Measurements from ENCODE around the gene CABLES2.

CABLES2 gene

DNA sequence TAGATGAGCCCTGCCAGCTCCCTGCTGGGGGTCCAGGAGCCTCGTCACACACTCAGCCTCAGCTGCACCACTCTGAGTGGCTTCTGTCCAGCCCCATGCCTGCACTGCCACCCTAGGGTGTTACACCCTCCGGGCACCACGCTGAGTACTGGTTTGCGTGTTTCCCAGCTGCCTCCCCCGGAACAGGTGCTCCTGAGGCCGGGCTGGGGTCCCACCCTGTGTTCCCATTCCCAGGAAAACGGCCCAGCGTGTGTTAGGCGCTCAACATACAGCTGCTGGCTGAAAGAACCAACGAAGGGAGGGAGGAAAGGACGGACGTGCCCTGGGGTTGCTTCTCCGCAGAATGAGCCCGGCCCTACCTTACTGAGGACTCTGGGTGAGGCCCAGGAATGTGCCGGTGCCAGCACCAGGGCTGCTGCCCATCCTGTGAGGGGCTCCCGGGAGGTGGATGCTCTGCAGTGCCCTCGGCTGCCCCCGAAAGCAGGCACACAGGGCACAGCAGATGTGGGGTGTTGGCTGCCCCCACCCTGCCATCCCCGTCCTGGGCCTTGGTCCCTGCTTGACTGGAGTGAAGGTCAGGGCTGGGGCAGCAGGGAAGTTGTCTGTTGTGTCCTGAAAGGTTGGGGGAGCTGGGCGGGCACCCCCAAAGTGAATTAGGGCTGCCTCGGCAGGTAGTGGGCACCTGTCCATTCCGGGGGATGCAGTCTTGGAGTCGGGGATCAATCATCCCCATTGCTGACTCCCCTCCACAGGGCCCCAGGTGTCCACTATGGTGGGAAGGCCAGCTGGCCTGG is 56.3 kb downstream of the CABLES2 start:
- no peak for DNase-seq
- ATAC-seq = no peak

DNA sequence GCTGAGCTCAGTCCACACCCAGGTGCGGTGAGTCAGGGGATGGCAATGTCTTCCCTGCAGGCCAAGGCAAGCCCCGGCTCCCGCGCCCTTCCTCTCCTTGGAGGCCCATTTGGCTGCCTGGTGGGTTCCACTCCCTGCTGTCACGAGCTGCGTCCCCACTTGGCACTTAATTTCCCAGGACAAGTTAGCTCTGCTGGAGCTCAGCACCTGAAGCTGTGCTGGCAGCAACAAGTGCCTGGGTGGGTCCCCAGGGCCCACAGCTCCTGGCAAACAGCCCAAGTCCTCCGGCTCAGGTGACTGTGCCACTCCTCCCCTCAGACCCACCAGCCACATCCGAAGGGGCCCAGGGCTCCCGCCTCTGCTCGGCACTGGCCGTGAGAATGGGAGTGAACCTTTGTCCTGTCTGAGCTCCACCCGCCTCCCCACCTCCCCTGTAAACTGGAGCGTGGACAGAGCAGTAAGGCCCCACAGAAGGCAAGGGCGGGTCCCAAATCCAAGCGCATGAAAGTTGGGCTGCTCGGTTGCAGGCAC is 56.9 kb downstream of the CABLES2 start:
- DNase-seq (no peak), ATAC-seq (no peak)

DNA sequence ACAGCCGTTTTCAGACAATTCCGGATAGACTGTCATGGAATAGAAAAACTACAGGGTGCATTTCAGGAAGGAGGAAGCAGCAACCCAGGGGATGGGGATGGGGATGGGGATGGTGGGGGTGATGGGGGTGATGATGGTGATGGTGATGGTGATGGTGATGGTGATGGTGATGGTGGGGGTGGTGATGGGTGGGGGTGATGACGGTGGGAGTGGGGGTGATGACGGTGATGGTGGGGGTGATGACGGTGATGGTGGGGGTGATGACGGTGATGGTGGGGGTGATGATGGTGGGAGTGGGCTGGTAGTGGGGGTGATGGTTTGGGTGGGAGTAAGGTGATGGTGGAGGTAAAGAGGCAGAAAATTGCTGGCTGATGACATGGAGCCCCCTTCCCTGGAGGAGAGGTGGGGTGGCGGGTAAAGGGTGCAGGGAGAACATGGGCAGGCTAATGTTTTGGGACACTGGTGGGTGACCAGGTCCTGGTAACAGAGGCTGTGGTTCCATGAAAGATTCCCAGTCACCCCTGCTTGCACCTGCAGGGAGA is 57.5 kb downstream of the CABLES2 start:
- DNase-seq (no peak), ATAC-seq (no peak)

DNA sequence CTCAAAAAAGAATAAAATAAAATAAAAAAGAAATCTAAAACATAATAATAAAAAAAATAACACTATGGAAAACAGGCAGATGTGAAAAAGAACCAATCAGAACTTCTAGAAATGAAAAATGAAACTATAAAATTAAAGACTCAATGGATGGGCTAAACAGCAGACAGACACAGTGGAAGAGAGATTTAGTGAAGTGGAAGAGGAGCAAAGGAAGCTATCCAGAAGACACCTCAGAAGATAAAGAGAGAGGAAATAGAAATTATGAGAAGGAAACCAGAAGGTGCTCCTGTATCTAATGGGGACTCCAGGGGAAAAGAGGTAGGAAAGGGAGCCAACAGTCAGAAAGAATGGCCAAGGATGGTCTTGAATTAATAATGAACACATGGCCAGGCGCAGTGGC is 58.5 kb downstream of the CABLES2 start:
- DNase-seq (no peak), ATAC-seq (no peak)

DNA sequence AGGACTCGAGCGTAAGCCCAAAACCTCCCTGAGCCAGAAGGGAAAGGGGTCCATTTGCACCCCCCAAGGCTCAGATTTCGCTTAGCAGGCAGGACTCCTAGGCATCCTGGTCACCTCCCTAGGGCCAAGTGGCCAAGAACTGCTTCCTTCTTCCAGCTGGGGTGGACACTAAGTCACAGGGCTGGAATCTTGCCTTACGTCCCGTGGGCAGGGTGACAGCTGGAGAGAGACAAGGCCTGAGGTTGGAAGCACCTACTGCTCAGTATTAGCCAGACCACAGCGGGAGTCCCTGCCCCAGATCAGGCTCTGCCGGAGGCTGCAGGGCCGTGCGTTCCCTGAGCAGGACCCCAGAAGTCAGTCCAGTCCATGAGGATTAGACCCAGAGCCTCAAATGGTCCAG is 59.6 kb downstream of the CABLES2 start:
- no peak for DNase-seq
- no peak for ATAC-seq

DNA sequence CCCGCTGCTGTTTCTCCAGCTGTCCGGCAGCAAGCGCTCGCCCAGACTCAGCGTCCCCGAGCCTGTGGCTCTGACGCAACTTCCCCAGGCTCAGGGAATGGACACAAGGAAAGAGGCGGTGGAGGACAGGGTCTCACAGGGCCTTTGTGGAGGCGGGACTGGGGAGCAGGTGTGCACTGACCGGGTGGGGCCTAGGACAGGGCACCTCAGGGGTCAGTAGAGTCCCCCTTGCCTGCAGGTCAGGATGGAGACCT is 60.0 kb downstream of the CABLES2 start:
- ATAC-seq (no peak), DNase-seq (no peak)

DNA sequence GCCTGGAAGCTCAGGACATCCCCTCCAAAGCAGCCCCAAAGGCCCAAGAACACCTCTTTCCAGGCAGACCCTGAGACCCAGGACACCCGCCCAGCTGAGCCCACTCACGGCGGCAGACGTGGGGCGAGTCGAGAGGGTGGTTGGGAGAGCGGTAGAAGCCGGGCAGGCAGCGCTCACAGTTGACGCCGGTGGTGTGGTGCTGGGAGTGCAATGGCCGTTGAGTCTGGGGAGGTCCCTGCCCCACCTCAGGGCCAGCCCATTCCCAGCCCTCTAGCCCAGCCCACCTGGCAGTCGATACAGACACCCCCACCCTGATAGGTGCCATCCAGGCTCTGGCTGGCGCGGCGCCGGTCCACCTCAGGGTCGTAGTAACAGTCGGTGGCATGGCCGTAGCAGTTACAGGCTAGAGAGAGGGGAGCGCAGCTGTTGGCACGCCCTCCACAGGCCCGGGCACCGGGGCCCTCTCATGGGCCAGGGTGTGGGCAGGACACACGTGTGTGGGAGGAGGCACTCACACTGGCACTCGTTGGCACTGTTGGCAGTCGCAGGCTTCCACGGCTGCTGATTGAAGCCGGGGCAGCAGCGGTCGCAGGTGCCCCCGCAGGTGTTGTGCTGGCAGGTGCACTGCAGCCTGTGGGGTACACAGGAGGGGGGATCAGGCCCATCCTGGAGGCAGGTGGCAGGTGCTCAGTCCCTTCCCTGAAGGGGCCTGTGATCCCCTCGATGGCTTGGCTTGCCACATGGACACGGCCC is 60.5 kb downstream of the CABLES2 start:
- no peak for ATAC-seq

DNA sequence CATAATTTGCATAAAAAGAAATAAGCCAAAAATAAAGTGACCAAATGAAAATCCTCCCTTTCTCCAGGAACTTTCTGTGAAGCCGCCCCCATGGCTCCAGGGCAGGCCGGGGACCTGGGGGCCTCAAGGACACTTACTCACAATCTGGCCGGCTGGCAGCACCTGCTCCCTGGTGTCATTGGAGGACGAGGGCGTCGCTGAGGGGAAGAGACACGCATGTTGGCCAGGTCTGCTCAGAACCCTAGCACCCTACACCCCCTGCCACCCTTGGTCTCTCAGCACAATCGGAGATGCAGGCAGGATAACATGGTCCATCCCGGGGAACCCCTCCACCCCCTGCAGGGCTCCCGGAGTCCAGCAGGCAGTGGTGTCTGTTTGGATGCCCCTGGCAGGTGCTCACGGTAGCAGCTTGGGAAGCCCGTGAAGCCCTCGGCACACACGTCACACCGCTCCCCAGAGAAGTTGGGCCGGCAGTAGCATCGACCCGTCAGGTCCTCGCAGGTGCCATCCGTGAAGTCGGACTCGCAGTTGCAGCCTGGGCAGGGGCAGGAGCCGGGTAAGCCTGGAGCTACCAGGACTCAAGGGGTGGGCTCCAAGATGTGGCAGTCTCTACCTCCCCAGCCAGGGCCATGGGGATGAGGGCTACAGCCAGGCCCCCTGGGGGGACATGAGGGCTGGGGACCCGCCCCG is 61.3 kb downstream of the CABLES2 start:
- DNase-seq (no peak), ATAC-seq (no peak)

More for the DNA sequence above, 60.5 kb downstream of the CABLES2 start:
- DNase-seq = no peak

DNA sequence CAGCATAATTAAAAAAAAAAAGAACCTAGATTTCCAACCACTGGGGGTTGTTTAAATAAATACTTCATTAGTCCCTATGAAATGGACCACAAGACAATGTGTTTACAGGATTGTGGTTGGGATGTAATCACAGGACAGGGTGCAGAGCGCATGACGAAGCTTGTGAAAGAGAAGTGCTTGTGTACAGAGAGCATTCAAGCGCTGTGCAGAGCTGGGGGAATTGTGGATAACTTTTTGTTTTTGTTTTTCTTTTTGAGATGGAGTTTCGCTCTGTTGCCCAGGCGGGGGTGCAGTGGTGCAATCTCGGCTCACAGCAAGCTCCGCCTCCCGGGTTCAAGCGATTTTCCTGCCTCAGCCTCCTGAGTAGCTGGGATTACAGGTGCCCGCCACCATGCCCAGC is 62.3 kb downstream of the CABLES2 start:
- ATAC-seq (no peak), DNase-seq (no peak)

DNA sequence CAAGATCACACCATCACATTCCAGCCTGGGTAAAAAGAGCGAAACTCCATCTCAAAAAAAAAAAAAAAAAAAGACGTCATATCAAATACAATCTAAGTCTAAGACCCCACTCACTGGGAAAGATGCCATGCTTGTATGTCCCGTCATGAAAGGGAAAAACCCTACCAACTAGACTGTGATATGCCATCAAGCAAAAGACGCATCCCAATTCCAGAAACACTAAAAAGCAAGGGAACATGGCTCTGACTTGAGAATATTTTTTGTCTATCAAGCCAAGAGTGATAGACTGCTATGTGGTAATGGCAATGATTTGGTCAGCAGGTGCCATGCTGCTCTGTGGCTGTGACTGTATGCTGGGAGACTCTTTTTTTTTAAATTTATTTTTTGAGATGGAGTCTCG is 63.0 kb downstream of the CABLES2 start:
- no peak for DNase-seq
- ATAC-seq = no peak

DNA sequence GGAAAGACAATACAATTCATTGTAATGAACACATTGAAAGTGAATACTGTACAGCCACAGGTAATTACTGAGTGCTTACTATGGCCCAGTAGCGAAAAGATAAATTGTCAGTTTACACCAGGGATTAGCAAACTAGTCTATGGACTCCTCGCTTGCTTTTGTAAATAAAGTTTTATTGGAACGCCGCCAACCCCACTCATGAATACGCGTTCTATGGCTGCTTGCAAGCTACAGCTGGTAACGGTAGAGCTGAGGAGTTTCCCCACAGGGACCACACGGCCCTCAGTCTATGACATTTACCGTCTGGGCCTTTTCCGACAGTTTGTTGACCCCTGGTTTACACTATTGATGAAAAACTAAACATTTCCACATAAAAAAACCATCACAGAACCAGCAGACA is 64.2 kb downstream of the CABLES2 start:
- no peak for DNase-seq
- ATAC-seq = no peak

DNA sequence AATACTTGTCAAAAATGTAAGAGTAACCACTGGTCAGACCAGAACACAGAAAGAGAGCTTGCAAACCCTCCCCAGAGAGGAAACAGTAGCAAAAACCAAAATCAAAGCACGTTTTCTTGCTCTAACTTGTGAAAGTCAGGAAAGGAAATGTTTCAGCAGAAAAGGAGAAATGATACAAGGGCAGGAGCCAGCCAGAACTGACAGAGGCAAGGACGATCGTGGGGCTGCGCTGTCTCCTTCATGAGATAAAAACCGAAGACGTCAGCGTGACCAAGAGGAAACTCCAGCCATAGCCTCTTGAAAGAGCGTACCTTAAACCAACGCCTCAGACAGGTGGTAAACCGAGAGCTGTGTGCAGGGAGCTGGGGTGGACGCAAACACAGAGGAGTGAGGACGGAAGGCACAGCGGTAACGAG is 67.4 kb downstream of the CABLES2 start:
- DNase-seq (no peak), ATAC-seq (no peak)

Measured in stimulated activated naive CD8-positive, alpha-beta T cell treated with anti-CD3 and anti-CD28 coated beads, Interleukin-15, Interleukin-2, amounts not matched to agents 100 U/mL and 50 U/mL, for 24 hours (primary cell).